Keratinocyte (primary cell): Measurements from ENCODE around the gene VMA21.

Experiments used
- CTCF ChIP-seq, 3 experiments: IDR thresholded peaks in 1 of 3; conservative IDR thresholded peaks in 1 of 3; optimal IDR thresholded peaks in 1 of 3; 2 replicates in 2 of 3; 3 replicates in 1 of 3; pipeline versions ENCODE3 to v1.5.1; 2011; ENCODE audit warnings: low read length in 3 of 3, mild to moderate bottlenecking in 3 of 3, moderate library complexity in 2 of 3, control low read depth in 1 of 3, inconsistent platforms in 1 of 3; ENCODE audit not compliant: insufficient read depth in 2 of 3; ENCODE audit errors: extremely low read depth in 1 of 3
- EZH2 ChIP-seq: IDR thresholded peaks from one replicate; pipeline ENCODE4 v1.6.1; 2012; ENCODE audit warnings: inconsistent platforms, mild to moderate bottlenecking, low read length, moderate library complexity

GRCh38 chrX:151416579-151416978, 19.6 kb downstream of the VMA21 start:
- no peak for TF ChIP-seq EZH2
- TF ChIP-seq CTCF (optimal IDR thresholded peaks at IDR 0.05 in 1 of 3, IDR thresholded peaks at IDR 0.05 in 1 of 3, conservative IDR thresholded peaks at IDR 0.05 in 1 of 3; ENCODE audit: extremely low read depth in 1 of 3, insufficient read depth in 2 of 3, low read length in 3 of 3): no peak
